Measurements from ENCODE around the gene AIM2.

- no peak for TF ChIP-seq CTCF (IDR thresholded peaks at IDR 0.05)
- TF ChIP-seq REST (IDR thresholded peaks at IDR 0.05; ENCODE audit: insufficient read depth in 1 of 2, low read depth in 2 of 2, low read length in 1 of 2): no peak
- TF ChIP-seq POLR2AphosphoS5 (IDR thresholded peaks at IDR 0.05; ENCODE audit: low read depth, low read length): no peak
Observed at GRCh38 chr1:159030877-159031447, 45.6 kb downstream of the AIM2 start.
